ENCODE results near the gene ADAM8.

The ADAM8 gene

DNA sequence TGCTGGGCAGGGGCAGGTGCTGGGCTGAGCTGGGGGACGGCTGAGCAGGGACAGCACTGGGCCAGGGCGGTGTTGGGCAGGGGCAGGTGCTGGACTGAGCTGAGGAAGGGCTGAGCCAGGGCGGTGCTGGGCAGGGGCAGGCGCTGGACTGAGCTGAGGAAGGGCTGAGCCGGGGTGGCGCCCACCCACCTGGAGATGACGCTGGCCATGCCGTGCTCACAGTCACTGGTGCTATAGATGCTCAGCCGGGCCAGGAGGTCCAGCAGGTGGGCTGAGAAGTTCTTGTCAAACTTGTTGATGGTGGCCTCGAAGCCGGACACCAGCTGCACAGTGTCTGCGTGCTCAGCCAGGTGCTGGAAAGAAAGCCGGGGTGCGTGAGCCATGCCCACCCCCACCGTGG, 4.4 kb upstream of the ADAM8 start:
- no peak for DNase-seq

DNA sequence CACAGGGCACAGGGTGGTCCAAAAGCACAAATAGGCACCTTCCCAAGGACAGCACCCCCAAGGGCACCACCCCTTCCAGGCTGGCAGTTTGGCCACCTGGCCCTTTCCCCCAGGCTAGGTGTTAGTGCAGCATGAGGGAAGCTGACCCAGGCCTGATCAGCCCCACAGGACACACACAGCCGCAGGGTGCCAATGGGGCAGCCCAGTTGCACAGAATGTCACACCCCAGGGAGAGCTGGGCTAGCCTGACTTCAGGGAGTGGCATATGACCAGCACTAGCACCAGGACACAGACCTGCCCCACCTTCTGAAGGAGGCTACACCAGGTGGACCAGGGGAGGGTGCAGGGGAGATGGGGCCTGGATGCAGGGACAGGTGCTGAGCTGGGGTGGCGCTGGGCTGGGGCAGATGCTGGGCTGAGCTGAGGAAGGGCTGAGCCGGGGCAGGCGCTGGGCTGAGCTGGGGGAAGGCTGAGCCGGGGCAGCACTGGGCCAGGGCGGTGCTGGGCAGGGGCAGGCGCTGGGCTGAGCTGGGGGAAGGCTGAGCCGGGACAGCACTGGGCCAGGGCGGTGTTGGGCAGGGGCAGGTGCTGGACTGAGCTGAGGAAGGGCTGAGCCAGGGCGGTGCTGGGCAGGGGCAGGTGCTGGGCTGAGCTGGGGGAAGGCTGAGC, 3.9 kb upstream of the ADAM8 start:
- no peak for DNase-seq

GRCh38 chr10:133279326-133280226, 2.9 kb upstream of the ADAM8 start:
- no peak for DNase-seq

- DNase-seq, result peak; percentile 50
Measured at GRCh38 chr10:133278577-133279265, 2.1 kb upstream of the ADAM8 start.

- no peak for DNase-seq
Measured at GRCh38 chr10:133277993-133278576, 1.4 kb upstream of the ADAM8 start.

GRCh38 chr10:133277277-133277992, 767 bp upstream of the ADAM8 start:
- DNase-seq, result no peak

DNA sequence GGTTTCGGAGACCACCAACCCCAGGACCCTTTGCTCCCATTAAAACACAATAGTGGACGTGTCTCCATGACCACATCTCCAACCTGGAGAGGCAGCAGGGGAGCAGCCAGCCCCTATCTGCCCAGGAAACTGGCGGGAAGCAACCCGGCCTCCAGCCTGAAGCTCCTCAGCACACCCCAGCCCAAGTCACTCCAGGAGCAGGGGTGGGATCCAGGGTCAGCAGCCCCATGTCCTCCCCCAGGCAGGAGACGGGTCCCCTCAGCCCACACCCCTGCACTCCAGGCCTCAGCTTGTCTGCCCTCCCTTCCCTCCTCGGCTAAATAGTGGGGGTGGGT, 601 bp downstream of the ADAM8 start:
- no peak for DNase-seq

GRCh38 chr10:133275684-133276092, 980 bp downstream of the ADAM8 start:
- peak; percentile 74 for DNase-seq

- peak; percentile 87 for DNase-seq
Measured at GRCh38 chr10:133274751-133275683, 1.7 kb downstream of the ADAM8 start.

DNA sequence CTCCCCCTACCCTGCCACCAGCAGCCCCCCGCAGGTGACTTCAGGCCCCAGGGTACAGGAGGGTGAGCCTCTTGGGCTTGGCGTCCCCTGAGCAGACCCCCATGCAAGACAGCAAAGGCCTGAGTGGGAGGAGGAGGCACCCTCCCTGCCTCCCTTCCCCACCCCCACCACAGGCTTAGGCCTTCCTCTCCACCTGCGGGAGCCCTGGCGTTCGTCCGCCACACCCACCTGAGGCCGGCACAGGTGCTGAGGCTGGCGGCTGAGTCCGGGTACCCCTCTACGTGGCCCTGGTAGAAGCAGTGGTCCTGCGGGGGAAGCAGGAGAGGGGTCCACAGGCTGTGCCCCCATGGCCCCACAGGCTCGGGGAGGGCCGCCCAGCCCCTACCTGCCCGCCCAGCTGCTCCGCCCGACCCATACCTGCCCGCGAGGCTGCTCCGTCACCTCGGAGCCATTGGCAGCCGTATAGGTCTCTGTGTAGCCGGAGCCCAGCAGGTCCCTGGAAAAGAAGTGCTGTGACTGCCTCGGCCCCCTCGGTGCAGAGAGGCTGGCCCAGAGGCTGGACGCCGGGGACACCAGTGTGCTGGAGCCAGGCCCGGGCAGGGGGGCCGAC, 3.0 kb downstream of the ADAM8 start:
- no peak for DNase-seq

GRCh38 chr10:133272964-133273420, 3.7 kb downstream of the ADAM8 start:
- no peak for DNase-seq

GRCh38 chr10:133272301-133272963, 4.2 kb downstream of the ADAM8 start:
- DNase-seq, result no peak

DNA sequence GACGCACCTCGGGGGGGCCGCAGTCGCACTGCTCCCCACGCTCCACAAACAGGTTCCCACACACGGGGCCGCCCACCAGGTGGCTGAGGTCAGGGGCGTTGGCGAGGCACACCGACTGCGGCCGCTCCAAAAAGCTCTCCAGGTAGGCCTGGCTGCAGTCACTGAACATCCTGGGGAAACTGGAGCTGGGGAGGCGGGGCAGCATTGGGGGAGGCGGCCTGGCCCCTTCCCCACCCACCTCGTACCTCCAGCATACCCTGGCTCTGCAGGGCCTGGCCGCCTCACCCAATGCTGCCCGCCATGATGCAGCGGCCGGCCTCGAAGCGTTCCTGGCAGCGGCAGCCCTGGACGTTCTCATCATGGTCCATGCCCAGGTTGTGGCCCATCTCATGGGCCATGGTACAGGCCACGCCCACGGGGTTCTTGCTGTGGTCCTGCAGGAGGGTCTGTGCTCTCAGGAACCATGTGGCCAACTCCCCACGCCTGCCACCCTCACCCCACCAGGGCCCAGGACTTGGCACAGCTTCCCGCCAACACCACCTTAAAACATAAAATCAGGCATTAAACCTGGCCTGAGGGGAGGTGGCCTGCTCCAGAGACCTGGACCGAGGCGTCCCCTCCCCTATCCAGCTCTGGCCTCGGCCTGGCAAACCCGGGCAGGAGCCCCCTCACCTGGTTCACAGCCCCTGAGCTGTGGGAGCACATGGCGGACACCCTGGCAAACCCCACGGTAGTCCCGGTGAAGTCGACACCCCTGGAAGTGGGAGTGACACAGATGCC, 5.0 kb downstream of the ADAM8 start:
- DNase-seq, result no peak

GRCh38 chr10:133270773-133271297, 5.8 kb downstream of the ADAM8 start:
- no peak for DNase-seq

DNA sequence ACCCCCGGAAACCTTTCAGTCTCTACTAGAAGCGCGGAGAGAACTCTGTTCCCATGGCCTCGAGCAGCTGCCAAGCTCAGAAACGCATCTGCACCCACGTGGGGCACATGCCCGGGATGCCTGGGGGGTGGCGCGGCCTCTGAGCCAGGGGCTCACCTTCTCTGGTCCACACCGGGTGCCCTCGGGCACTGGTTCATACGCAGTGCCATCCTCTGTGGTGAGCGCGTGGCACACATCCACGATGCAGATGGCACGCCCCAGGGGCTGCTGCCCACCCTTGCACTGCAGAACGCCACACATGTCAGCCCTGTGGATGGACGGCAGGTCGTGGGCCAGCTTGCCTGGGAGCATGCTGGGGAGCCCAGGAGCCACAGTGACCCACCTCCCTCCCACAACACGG, 6.5 kb downstream of the ADAM8 start:
- DNase-seq, result no peak

GRCh38 chr10:133269367-133269766, 7.3 kb downstream of the ADAM8 start:
- no peak for DNase-seq

DNA sequence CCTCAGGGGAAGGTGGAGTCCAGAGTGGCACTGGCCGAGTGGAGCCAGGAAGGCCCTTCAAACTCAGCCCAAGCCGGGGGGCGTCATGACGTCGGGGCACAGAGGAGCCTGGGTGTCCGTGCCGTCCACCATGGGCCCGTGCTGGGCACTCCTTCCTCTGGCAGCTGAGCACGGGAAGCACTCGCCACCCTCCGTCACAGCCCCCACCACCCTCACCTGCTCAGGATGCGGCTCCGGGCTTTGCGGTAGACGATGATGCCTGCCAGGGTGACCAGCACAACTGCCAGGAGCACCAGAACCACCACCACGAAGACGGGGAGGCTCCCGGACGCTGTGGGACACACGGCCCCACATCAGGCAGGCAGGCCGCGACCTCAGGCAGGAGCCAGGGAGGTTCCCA, 8.1 kb downstream of the ADAM8 start:
- DNase-seq, result no peak

GRCh38 chr10:133267829-133268228, 8.8 kb downstream of the ADAM8 start:
- DNase-seq, result no peak

DNA sequence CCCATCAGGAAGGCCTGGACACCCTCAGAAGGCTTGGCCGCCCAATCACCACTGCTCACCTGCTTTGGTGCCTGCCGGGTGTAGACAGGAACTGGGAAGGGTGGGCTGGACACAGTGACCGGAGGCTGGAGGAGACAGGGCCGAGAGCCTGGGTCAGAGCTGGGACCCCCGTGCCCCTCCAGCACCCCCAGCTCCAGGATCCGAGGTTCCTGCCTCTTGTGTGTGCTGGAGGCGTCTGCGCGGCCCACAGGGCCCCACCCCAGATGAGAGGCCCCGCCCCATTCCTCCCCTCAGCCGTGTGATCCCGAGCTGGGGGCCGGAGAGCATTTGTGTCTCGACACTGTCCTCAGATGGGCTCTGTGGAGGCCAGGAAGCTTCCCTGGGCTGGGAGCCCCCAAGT, 9.4 kb downstream of the ADAM8 start:
- no peak for DNase-seq
